ENCODE results near the gene PLEKHA6. TPM values are rescaled to one million over a fixed set of nuclear protein-coding genes. Genes with fewer than 3 reads are reported as not detected.

Gene PLEKHA6
- total RNA-seq, 1 experiment from 2014 or later, result 5.5 TPM

DNA sequence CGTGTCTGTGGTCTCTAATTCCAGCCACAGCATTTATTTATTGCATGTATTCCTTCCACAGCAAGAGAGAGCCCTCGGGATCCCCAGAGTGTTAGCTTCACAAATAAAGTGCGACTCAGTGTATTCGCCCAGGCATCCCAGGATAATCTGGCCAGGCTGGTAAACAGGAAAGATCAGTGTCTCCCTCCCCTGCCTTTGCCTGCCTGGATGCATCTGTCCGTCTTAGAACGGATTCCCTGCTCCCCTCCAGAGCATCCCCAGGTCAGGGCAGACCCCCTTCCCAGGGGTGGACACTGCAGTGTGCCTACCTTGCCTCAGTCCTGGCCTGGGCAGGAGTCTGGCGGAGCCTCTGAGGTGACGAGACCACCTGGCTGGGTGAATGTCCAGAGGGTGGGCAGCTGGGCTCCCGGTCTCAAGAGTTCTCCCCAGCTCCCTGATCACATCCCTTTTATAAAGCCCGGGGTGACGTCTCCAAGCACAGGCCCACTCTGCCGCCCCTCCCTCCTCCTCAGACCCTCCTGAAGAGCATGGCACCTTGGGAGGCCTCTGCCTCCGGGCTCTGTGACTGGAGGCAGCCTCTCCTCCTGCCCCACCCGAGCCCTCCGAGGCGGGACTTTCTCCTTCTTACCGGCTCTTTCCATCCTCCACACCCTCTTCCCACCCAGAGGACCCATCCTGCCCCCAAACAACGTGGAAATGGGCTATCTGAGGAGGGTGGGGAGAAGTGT, 163.5 kb downstream of the PLEKHA6 start, which contains the start of gene KISS1:
Gene KISS1, minus strand, starts transcription at position 424 of the 728 bp plus-strand sequence. CDS start 3,615 bp downstream, outside the sequence.
- ATAC-seq, result no peak
- in situ Hi-C loops (cut with HindIII; ENCODE audit: low pct_unique_long_range_greater_than_20kb, low sequenced_read_pairs), result no loop called here
- intact Hi-C loops (cut with micrococcal nuclease; ENCODE audit: unreplicated experiment), result no loop called here
- no TSS peak for BruUV-seq (replicated peaks)
- Histone ChIP-seq H3K9me3 (ENCODE audit: control insufficient read depth, insufficient read depth, low read depth, low read length) (no peaks in the 10 kb centered on the region), H3K36me3 (ENCODE audit: control insufficient read depth, insufficient read depth, low read length) (no peaks in the 10 kb centered on the region), H3K4me3 (ENCODE audit: low read depth in 2 of 2, low read length in 2 of 2) (no peak within 1 kb of the TSS), H3K4me1 (ENCODE audit: control insufficient read depth, insufficient read depth, low read length) (no peaks in the 10 kb centered on the region), H3K27me3 (ENCODE audit: control insufficient read depth, insufficient read depth, low read length) (0 out of 2 replicates have a peak, but pooled peaks cover 2% of the 10 kb centered on the region), H3K27ac (ENCODE audit: low read length) (no peak within 1 kb of the TSS)
- TF ChIP-seq, protein P1, sequence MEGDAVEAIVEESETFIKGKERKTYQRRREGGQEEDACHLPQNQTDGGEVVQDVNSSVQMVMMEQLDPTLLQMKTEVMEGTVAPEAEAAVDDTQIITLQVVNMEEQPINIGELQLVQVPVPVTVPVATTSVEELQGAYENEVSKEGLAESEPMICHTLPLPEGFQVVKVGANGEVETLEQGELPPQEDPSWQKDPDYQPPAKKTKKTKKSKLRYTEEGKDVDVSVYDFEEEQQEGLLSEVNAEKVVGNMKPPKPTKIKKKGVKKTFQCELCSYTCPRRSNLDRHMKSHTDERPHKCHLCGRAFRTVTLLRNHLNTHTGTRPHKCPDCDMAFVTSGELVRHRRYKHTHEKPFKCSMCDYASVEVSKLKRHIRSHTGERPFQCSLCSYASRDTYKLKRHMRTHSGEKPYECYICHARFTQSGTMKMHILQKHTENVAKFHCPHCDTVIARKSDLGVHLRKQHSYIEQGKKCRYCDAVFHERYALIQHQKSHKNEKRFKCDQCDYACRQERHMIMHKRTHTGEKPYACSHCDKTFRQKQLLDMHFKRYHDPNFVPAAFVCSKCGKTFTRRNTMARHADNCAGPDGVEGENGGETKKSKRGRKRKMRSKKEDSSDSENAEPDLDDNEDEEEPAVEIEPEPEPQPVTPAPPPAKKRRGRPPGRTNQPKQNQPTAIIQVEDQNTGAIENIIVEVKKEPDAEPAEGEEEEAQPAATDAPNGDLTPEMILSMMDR (IDR thresholded peaks at IDR 0.05), result no peak
- TF ChIP-seq POLR2AphosphoS5 (IDR thresholded peaks at IDR 0.05; ENCODE audit: low read depth, low read length) (no peak), SIN3A (IDR thresholded peaks at IDR 0.05; ENCODE audit: borderline replicate concordance, insufficient read depth, low read depth, low read length) (no peak), TCF7L2 (IDR thresholded peaks at IDR 0.05; ENCODE audit: low read depth, low read length) (no peak)
- TF ChIP-seq, protein P2, sequence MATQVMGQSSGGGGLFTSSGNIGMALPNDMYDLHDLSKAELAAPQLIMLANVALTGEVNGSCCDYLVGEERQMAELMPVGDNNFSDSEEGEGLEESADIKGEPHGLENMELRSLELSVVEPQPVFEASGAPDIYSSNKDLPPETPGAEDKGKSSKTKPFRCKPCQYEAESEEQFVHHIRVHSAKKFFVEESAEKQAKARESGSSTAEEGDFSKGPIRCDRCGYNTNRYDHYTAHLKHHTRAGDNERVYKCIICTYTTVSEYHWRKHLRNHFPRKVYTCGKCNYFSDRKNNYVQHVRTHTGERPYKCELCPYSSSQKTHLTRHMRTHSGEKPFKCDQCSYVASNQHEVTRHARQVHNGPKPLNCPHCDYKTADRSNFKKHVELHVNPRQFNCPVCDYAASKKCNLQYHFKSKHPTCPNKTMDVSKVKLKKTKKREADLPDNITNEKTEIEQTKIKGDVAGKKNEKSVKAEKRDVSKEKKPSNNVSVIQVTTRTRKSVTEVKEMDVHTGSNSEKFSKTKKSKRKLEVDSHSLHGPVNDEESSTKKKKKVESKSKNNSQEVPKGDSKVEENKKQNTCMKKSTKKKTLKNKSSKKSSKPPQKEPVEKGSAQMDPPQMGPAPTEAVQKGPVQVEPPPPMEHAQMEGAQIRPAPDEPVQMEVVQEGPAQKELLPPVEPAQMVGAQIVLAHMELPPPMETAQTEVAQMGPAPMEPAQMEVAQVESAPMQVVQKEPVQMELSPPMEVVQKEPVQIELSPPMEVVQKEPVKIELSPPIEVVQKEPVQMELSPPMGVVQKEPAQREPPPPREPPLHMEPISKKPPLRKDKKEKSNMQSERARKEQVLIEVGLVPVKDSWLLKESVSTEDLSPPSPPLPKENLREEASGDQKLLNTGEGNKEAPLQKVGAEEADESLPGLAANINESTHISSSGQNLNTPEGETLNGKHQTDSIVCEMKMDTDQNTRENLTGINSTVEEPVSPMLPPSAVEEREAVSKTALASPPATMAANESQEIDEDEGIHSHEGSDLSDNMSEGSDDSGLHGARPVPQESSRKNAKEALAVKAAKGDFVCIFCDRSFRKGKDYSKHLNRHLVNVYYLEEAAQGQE (IDR thresholded peaks at IDR 0.05; ENCODE audit: insufficient read depth in 1 of 2, low read depth in 2 of 2, low read length in 1 of 2), result no peak
- DNase-seq (ENCODE audit: low read depth, low spot score), result no peak
- POLR2A ChIA-PET, result no interaction called here
- CTCF ChIA-PET, result no interaction called here

DNA sequence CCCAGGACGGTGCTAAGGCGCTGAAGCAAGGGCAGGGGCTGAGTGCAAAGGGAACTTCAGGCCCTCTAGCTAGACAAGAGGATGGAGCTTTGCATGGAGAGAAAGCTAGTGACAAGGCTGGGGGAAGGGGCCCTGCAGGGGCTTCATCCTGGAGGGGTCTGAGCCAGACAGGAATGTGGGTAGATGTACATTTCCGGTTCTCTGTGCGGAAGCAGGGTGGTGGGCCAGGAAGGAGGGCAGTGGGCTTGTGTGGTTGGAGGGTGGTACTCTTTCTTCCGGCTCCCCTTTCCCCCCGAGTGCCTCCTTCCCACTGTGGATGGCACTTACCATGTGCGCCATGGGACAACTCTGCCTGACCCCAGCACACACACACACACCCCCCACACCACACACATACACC, 165.0 kb downstream of the PLEKHA6 start:
- ChIA-PET POLR2A (interaction anchor here (0.6 kb wide), 1 partner anchor 470 kb away, joined by 4 read pairs; no protein-coding TSS in a partner anchor), CTCF (no interaction called here)
- intact Hi-C loops (cut with micrococcal nuclease; ENCODE audit: unreplicated experiment), result no loop called here
- H3K27ac ChIP-seq (ENCODE audit: low read length), result no peak overlapping the region
- H3K4me3 ChIP-seq (ENCODE audit: low read depth in 2 of 2, low read length in 2 of 2), result no peak overlapping the region
- no peaks in the 10 kb centered on the region for H3K36me3 ChIP-seq (ENCODE audit: control insufficient read depth, insufficient read depth, low read length)
- no peaks in the 10 kb centered on the region for H3K4me1 ChIP-seq (ENCODE audit: control insufficient read depth, insufficient read depth, low read length)
- no peak for ATAC-seq
- H3K27me3 ChIP-seq (ENCODE audit: control insufficient read depth, insufficient read depth, low read length), result peaks cover 3% of the 10 kb centered on the region
- in situ Hi-C loops (cut with HindIII; ENCODE audit: low pct_unique_long_range_greater_than_20kb, low sequenced_read_pairs), result no loop called here
- TF ChIP-seq POLR2AphosphoS5 (IDR thresholded peaks at IDR 0.05; ENCODE audit: low read depth, low read length) (no peak), SIN3A (IDR thresholded peaks at IDR 0.05; ENCODE audit: borderline replicate concordance, insufficient read depth, low read depth, low read length) (no peak), TCF7L2 (IDR thresholded peaks at IDR 0.05; ENCODE audit: low read depth, low read length) (no peak)
- TF ChIP-seq, protein P1 (IDR thresholded peaks at IDR 0.05), result no peak
- TF ChIP-seq, protein P2 (IDR thresholded peaks at IDR 0.05; ENCODE audit: insufficient read depth in 1 of 2, low read depth in 2 of 2, low read length in 1 of 2), result no peak
- H3K9me3 ChIP-seq (ENCODE audit: control insufficient read depth, insufficient read depth, low read depth, low read length), result no peaks in the 10 kb centered on the region
- no peak for DNase-seq (ENCODE audit: low read depth, low spot score)
- BruUV-seq (replicated peaks), result no TSS peak

Data from Panc1 (cell line).